Measurements from ENCODE around the gene STK11.
A peak's percentile ranks its signal among the peaks of the same experiment; 100 is the strongest.

The STK11 gene

GRCh38 chr19:1211494-1212234 is 6.1 kb downstream of the STK11 start:
- no peak for DNase-seq

- peak; percentile 69 for DNase-seq
Measured at GRCh38 chr19:1213391-1214286, 8.1 kb downstream of the STK11 start.

GRCh38 chr19:1214299-1214861 is 8.8 kb downstream of the STK11 start:
- DNase-seq: no peak

- no peak for DNase-seq
Measured at GRCh38 chr19:1214862-1215731, 9.5 kb downstream of the STK11 start.

GRCh38 chr19:1216756-1217155 is 11.2 kb downstream of the STK11 start:
- DNase-seq: no peak

- no peak for DNase-seq
Measured at GRCh38 chr19:1217366-1217765, 11.8 kb downstream of the STK11 start.

GRCh38 chr19:1218751-1219567 is 13.4 kb downstream of the STK11 start:
- no peak for DNase-seq

GRCh38 chr19:1219786-1220476 is 14.4 kb downstream of the STK11 start:
- DNase-seq: no peak

GRCh38 chr19:1220477-1220930 is 14.9 kb downstream of the STK11 start:
- no peak for DNase-seq

GRCh38 chr19:1220976-1221903 is 15.7 kb downstream of the STK11 start:
- no peak for DNase-seq

GRCh38 chr19:1221904-1222255 is 16.3 kb downstream of the STK11 start:
- no peak for DNase-seq

- DNase-seq: no peak
Measured at GRCh38 chr19:1222394-1222793, 16.8 kb downstream of the STK11 start.

- DNase-seq: no peak
Measured at GRCh38 chr19:1223018-1223855, 17.7 kb downstream of the STK11 start.

GRCh38 chr19:1224047-1224825 is 18.7 kb downstream of the STK11 start:
- DNase-seq: no peak

- DNase-seq: no peak
Measured at GRCh38 chr19:1224847-1225246, 19.3 kb downstream of the STK11 start.

- DNase-seq: no peak
Measured at GRCh38 chr19:1225440-1226226, 20.1 kb downstream of the STK11 start.

GRCh38 chr19:1226227-1226518 is 20.6 kb downstream of the STK11 start:
- no peak for DNase-seq
